Sciatic nerve (tissue), 2 donors: ENCODE results near the gene P3H2. TPM values are rescaled to one million over a fixed set of nuclear protein-coding genes. Genes with fewer than 3 reads are reported as not detected.
A peak's percentile ranks its signal among the peaks of the same experiment; 100 is the strongest.

ENCODE experiments used
- ATAC-seq: fragments of 200-7000 bp; cut with Tn5 transposase; one replicate; pipeline ENCODE4 v1.9.1; 2020; ENCODE audit warnings: mild to moderate bottlenecking, moderate library complexity
- DNase-seq: peaks from one replicate; pipeline ENCODE4 v3.0.0-alpha.2; 2020; ENCODE audit warnings: low spot score
- intact Hi-C: fragments of 100-400 bp; cut with DNase I; formaldehyde crosslinking; loops from one replicate; pipeline ENCODE4 v1.14.2; 2022
- total RNA-seq: library from RNA; stranded (reverse); fragmentation: NEBNext Ultra II Directional; extraction: Animal tissue kit (Norgen Biotek cat#: 25700); gene quantifications from one replicate; pipeline ENCODE4 v1.2.1, GENCODE V29; 2021
- donor health status: DM: no; HTN: no; CAD: no.
- donor health status: DM: no; HTN: no; CAD: no.

P3H2 gene
- total RNA-seq, 1 donor from 2014 or later: 18.9 TPM

DNA sequence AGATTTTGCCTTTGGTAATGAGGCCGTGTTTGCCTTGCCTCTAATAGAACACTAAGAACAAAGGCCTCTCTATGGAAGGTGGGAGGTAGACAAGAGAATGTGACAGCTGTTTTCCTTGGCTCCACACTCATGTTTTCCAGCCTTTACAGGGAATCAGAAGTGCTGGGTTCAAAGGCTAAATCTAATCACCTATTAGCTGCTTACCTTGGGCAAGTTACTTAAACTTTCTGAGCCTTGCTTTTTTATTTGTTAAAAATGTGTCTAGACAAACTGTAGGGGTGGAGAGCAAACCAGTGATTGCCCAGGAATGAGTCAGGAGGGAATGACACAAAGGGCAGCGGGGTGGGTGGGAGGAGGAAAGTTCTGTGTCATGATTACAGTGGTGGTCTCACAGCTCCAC, 179.0 kb downstream of the P3H2 start:
- intact Hi-C loops: no loop called here
- ATAC-seq (no peak), DNase-seq (no peak)

DNA sequence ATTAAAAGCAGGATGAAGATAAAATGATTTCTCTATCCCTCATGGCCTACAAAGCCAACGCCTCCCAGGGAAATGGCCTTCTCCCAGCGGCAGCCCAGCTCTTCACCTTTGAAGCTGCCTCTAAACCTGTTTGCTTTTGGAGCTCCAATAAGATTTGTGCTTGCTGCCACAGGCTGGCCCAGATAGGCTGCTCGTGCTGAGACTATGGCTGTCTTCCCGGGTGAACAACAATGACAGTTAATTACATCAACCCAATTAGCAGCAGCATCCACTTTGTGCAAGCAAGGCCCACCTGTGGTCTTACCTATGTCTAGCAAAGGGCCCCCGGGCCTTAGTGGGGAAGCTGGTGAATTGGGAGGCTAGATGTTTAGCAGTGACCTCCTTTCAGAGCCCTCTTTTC, 179.6 kb downstream of the P3H2 start:
- DNase-seq (no peak), ATAC-seq (no peak)
- intact Hi-C loops: no loop called here

GRCh38 chr3:189937302-189938127, 183.2 kb downstream of the P3H2 start:
- DNase-seq (no peak), ATAC-seq (no peak)
- intact Hi-C loops: no loop called here

DNA sequence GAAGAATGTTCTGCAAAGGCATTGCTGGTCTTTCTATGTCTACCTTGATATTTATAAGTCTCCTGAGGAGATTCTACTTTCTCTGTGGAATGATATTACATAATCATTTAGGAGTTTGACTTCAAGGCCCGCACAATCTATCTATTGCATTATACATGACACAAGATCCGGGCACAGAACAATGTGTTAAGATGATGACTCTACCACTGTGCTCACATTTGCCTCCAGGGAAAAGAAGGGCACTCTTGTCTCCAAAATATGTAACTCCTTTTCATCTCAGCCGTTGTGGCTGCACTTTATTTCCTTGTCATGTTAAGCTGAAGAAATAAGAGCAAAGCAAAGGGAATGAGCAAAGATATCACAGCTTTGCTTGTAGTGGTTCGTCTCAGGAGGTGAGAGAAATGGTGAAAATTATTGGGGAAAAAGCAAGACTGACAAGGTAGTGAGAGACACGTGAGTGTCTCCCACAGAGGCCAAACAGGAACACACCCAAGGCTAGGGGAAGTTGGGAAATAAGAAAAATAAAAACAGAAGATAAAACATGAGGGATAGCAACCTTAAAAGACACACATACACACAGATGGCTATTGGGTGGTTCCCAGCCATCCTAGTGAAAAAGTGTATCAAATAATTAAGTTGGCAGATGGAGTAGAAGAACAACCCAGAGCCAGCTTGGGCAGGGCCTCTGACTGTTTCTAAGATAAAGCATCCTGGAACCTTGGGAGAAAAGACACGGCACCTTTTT, 184.3 kb downstream of the P3H2 start:
- intact Hi-C loops: no loop called here
- ATAC-seq: peak; percentile 24

GRCh38 chr3:189927975-189928895, 192.5 kb downstream of the P3H2 start:
- intact Hi-C loops: no loop called here
- DNase-seq: no peak

More for the DNA sequence above, 184.3 kb downstream of the P3H2 start:
- no peak for DNase-seq

GRCh38 chr3:189921770-189922169, 198.9 kb downstream of the P3H2 start:
- DNase-seq (no peak), ATAC-seq (no peak)
- intact Hi-C loops: no loop called here

More at GRCh38 chr3:189927975-189928895, 192.5 kb downstream of the P3H2 start:
- no peak for ATAC-seq

DNA sequence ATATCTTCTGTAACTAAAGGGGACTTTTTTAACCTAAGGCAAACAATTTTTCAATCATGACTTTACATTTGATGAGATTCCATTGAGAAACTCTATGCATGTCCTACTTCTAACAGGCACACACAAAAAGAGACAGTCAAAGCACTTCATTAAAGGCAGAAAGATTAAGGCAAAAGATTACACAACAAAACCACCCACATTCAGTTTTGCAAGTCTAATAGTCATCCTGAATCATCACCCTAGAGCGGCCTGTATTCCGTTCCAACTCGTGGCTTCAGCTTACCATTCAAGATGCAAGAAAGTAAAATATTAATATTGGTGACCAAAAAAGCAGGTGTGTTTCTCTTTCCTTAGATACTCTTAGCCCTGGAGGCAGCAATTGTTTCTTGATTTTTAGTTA, 205.9 kb downstream of the P3H2 start:
- DNase-seq (no peak), ATAC-seq (peak; percentile 85)
- intact Hi-C loops: no loop called here

DNA sequence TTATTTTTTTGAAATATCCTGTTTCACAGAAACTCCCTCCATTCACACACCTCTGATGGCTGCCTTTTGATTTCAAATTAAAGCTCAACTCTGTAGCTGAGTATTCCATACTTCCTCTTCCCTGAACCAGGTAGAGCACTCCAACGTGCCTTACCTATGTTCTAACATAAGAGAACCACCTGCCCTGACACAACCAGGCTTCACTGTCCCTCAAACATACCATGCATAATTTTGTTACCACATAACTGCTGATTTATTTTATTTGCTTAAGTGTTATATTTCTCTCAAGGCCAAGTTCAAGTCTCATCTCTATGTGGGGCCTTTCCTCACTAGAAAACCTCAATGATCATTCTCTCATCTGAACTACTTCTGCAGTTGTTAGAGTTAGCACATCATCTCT, 209.7 kb downstream of the P3H2 start:
- intact Hi-C loops: no loop called here
- no peak for ATAC-seq
- no peak for DNase-seq

DNA sequence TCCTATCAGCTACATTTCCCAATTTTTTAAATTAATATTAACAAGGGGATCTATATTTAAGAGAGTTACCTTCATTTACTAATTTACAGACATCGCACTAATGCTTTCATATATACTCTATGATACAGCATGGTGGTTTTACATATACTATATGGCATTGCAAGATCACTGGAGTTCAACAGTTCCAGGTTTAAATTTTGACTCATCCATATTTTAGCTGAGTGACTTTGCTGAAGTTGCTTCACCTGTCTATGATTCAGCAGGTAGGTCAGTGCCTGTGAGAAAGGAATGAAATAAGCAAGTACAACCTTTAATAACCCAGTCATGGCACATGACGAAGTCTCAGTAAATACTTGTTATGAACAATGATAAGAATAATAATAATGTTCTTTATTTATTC, 211.1 kb downstream of the P3H2 start:
- intact Hi-C loops: no loop called here
- no peak for ATAC-seq

DNA sequence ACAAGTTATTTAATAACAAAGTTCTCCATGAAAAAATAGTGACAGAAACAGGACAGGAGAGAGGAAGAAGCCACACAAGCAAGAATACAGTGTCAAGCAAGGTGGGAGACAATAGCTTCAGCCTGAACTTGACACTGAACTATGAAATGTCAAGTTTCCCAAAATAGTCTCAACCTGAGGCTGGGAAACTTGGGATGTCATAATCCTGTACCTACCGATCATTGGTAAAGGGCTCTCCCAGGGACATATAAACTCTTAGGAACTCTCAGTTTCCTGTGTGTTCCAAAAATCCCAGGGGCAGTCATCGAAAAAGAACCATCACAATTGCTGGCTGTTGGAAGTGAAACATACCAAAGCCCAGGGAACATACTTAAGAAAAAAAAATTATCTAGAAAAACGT, 211.6 kb downstream of the P3H2 start:
- intact Hi-C loops: no loop called here
- DNase-seq (no peak), ATAC-seq (no peak)

More for the DNA sequence above, 211.1 kb downstream of the P3H2 start:
- DNase-seq: no peak

GRCh38 chr3:189908646-189909045, 212.1 kb downstream of the P3H2 start:
- ATAC-seq: no peak
- intact Hi-C loops: no loop called here
- no peak for DNase-seq

GRCh38 chr3:189907803-189908202, 212.9 kb downstream of the P3H2 start:
- DNase-seq: no peak
- intact Hi-C loops: no loop called here
- ATAC-seq: no peak

Other genes starting within 250 kb of the P3H2 start
- gene CLDN1, start 201.5 kb upstream of the P3H2 start, total RNA-seq: 130 TPM